ENCODE measurements around the gene ALDH5A1.

The ALDH5A1 gene

GRCh38 chr6:24453921-24454320 lies 40.8 kb upstream of the ALDH5A1 start:
- TF ChIP-seq CTCF (IDR thresholded peaks at IDR 0.05; ENCODE audit: borderline replicate concordance, control extremely low read depth, extremely low read depth, insufficient read depth, missing control alignments) = no peak
- DNase-seq (ENCODE audit: low spot score) = no peak
- in situ Hi-C loops (cut with MboI; ENCODE audit: low sequenced_read_pairs, unreplicated experiment) = no loop called here

DNA sequence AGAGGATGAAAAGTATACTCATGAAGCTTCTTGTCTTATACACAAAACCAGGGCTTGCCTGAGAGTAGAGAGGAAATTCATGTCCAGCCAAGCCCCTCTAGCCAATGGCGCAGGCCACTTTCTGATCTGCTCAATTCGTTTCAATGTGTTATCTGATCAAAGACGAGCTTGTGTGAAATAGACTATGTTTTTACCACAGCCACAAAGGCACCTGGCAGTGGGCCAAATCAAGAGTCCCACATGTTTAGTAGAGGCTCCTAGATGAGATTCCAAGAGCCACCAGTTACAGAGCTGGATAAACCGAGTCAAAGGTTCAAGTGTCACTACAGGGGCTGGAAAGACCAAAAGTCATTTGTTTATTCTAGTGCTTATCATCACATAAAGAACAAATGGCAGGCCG lies 40.3 kb upstream of the ALDH5A1 start:
- in situ Hi-C loops (cut with MboI; ENCODE audit: low sequenced_read_pairs, unreplicated experiment) = no loop called here
- no peak for DNase-seq (ENCODE audit: low spot score)
- no peak for TF ChIP-seq CTCF (IDR thresholded peaks at IDR 0.05; ENCODE audit: borderline replicate concordance, control extremely low read depth, extremely low read depth, insufficient read depth, missing control alignments)

DNA sequence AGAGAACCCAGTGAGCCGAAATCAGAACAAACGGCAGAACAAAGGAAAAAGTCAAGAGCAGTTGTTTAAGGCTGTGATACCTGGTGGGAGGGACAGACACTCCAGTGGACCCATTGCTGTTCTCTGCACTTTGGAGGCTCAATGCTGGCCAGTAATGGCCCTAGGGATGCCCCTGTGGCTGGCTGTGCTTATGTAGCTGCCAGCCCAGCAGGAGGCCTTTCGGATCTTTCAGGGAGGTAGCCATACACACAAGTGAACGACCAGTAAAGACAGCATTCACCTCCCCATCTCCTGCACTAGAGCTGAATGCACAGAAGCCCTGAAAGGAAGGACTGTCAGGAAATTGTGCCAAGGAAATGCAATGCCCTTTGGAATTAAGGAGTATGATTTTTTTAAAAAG lies 39.7 kb upstream of the ALDH5A1 start:
- in situ Hi-C loops (cut with MboI; ENCODE audit: low sequenced_read_pairs, unreplicated experiment) = no loop called here
- no peak for TF ChIP-seq CTCF (IDR thresholded peaks at IDR 0.05; ENCODE audit: borderline replicate concordance, control extremely low read depth, extremely low read depth, insufficient read depth, missing control alignments)
- no peak for DNase-seq (ENCODE audit: low spot score)

DNA sequence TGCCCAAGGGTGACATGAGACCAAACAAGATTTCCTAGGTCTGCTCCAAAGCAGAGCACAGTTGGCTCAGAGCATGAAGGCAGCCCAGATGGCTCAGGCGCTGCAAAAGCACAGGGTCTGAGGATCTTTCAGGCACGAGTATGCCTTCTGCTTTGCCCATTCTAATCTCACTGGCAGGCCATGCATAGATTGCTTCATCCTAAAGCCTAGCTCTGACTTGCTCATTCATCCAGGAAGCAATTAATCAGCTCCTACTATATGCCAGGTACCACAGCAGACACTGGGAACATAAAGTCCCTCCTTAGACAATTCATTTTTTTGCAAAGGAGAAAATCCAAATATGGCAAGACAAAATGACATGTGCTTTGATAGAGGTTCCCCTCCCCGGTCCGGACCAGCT lies 36.6 kb upstream of the ALDH5A1 start:
- in situ Hi-C loops (cut with MboI; ENCODE audit: low sequenced_read_pairs, unreplicated experiment) = no loop called here
- TF ChIP-seq CTCF (IDR thresholded peaks at IDR 0.05; ENCODE audit: borderline replicate concordance, control extremely low read depth, extremely low read depth, insufficient read depth, missing control alignments) = no peak
- DNase-seq (ENCODE audit: low spot score) = no peak

GRCh38 chr6:24458941-24459340 lies 35.8 kb upstream of the ALDH5A1 start:
- in situ Hi-C loops (cut with MboI; ENCODE audit: low sequenced_read_pairs, unreplicated experiment) = no loop called here
- DNase-seq (ENCODE audit: low spot score) = no peak
- TF ChIP-seq CTCF (IDR thresholded peaks at IDR 0.05; ENCODE audit: borderline replicate concordance, control extremely low read depth, extremely low read depth, insufficient read depth, missing control alignments) = no peak

DNA sequence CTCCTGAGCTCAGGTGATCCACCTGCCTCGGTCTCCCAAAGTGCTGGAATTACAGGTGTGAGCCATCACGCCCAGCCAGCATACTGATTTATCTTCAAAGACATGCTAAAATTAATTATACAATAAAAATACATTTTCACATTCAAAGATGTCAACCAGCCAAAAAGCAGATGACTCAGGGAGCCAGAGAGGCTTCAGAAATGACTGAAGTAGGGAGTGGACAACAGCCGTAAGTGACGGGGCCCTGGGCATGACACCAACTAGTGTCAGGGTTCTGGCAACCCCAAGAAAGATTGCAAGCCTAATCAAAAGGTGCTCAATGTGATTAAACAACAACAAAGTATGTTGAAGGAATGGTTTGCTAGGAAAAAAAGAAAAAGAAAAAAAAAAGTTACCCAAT lies 33.8 kb upstream of the ALDH5A1 start:
- in situ Hi-C loops (cut with MboI; ENCODE audit: low sequenced_read_pairs, unreplicated experiment) = no loop called here
- TF ChIP-seq CTCF (IDR thresholded peaks at IDR 0.05; ENCODE audit: borderline replicate concordance, control extremely low read depth, extremely low read depth, insufficient read depth, missing control alignments) = no peak
- DNase-seq (ENCODE audit: low spot score) = no peak

Measured in GM13976 (cell line).